Measurements from ENCODE around the gene LRRC57. TPM values are rescaled to one million over a fixed set of nuclear protein-coding genes. Genes with fewer than 3 reads are reported as not detected.

Gene LRRC57
- total RNA-seq: 10 to 100 TPM; 23.8 to 28.0 TPM
- total RNA-seq: 20.2 to 21.1 reads per million in 2 donors

DNA sequence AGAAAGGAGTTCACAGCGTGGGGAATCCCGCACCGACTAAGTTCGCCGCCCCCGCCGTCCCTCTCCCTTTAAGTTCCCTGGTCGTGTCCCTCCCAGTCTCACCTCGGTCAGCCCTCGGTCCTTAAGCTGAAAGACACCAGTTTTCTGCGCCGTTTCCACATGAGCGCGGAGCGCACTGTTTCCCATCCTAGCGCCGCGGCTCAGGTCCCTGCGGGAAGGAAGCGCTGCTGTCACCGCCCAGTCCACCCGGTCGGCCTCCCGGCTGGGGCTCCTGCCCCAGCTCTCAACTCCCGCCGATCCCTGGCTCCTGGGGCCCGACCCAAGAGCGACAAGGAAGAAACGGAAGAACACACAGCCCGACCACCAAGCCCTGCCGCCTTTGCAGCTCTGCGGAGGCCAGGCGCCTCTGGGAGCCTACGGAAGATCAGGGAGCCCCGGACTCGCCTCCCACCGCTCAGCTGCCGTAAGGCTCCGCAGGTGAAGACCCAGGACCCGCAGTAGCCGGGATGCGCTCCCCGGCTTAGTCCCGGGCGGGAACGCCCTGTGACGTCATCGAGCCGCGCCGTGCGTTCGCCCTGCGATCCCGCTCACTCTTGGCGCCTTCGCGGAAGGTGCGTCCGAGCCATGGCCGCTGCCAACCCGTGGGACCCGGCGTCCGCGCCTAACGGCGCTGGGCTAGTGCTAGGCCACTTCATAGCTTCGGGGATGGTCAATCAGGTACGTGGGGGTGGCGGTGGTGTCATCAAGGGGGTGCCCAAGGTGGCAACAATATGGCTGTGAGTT, at the start of gene LRRC57, which contains the start of gene HAUS2:
Gene LRRC57, minus strand, starts transcription at position 545 of the 783 bp plus-strand sequence. Its CDS starts 359 bp downstream, at position 186.
Gene HAUS2, plus strand, starts transcription at position 590 of the 783 bp plus-strand sequence. Its CDS starts 35 bp downstream, at position 625.
- no peaks in the 10 kb centered on the region for H3K9me3 ChIP-seq (ENCODE audit: control insufficient read depth, low read length, poor library complexity, severe bottlenecking)
- Mint-ChIP-seq H3K4me3 (peak within 1 kb of the TSS; percentile 98), H3K36me3 (ENCODE audit: low read depth) (peaks cover 7% of the 10 kb centered on the region), H3K27me3 (no peaks in the 10 kb centered on the region), H3K27ac (peak within 1 kb of the TSS; percentile 99), H3K4me1 (peaks cover 37% of the 10 kb centered on the region)
- DNase-seq: peak; percentile 77 to 82 (median 78)
- ATAC-seq: peak; percentile 87

DNA sequence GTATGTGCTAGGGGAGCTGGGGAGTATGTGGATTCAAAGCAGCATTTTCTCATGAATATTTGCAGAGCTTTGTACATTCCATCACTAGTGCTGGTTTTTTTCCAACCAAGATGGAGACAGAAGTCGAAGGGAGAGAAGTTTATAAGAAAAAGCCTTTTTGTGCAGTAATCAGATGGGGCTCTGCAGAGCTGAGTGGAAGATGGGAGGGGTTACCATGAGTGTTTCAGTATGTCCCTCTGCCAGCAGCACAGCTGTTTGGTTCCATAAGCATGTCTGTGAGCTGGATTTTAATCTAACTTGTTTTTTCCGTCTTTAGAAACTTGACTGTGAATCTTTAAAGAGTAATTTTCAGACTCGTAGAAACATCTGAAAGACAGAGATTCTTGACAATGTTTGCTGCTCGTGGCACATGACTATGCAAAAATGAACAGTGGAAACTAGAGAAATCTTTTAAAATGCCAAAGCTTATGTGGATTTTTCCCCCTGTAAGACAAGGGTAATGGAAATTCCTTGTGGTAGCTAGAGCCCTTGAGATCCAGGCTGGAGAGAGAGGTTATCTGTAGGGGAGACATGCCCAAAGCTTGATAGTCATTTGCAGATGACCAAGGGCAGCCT, 47.1 kb upstream of the LRRC57 start:
- Mint-ChIP-seq H3K36me3 (ENCODE audit: low read depth) (peaks cover 6% of the 10 kb centered on the region), H3K4me1 (peaks cover 10% of the 10 kb centered on the region), H3K4me3 (no peak overlapping the region), H3K27ac (no peak overlapping the region), H3K27me3 (no peaks in the 10 kb centered on the region)
- DNase-seq: no peak
- no peak for ATAC-seq
- H3K9me3 ChIP-seq (ENCODE audit: control insufficient read depth, low read length, poor library complexity, severe bottlenecking): no peaks in the 10 kb centered on the region

DNA sequence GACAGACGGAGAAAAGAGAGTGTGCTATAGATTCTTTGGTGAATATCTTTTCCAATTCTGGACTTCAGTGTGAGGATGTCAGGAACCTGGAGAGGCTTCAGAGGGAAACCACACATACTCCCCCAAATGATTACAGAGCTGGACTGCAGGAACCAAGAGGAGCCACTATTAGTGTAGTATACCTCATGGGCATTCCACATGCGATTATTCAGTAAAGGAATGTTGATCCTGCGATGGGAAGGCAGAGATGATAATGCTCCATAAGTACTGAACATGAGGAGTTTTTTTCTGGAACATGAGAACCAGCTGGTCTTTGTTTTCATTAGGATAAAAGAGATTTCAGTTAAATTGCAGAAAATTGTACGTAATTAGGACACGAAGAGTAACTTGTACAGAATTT, 45.5 kb upstream of the LRRC57 start:
- H3K9me3 ChIP-seq (ENCODE audit: control insufficient read depth, low read length, poor library complexity, severe bottlenecking): no peaks in the 10 kb centered on the region
- Mint-ChIP-seq H3K27me3 (no peaks in the 10 kb centered on the region), H3K27ac (no peak overlapping the region), H3K36me3 (ENCODE audit: low read depth) (peaks cover 6% of the 10 kb centered on the region), H3K4me1 (peaks cover 5% of the 10 kb centered on the region), H3K4me3 (no peak overlapping the region)
- DNase-seq (no peak), ATAC-seq (no peak)

DNA sequence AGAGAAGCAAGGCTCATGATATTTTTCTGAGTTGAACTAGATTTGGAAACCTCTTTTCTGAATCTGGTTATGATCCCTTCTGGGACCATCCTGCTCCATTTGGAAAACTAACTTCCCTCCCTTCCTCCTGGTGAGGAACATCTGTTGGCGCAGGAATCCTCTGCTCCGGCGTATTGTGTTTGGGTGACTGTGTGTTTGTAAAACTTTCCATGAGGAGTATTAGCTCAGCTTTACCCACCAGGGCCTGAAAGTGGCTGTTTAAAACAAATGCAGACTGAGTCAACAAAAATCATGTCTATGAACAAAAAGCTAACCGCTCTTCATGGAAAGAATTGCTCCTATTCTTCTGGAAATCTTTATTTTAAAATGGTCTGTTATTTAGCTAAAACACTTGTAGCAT, 44.5 kb upstream of the LRRC57 start:
- no peak for ATAC-seq
- no peaks in the 10 kb centered on the region for H3K9me3 ChIP-seq (ENCODE audit: control insufficient read depth, low read length, poor library complexity, severe bottlenecking)
- Mint-ChIP-seq H3K4me3 (no peak overlapping the region), H3K4me1 (peaks cover 7% of the 10 kb centered on the region), H3K27me3 (no peaks in the 10 kb centered on the region), H3K27ac (no peak overlapping the region), H3K36me3 (ENCODE audit: low read depth) (peaks cover 9% of the 10 kb centered on the region)
- no peak for DNase-seq

DNA sequence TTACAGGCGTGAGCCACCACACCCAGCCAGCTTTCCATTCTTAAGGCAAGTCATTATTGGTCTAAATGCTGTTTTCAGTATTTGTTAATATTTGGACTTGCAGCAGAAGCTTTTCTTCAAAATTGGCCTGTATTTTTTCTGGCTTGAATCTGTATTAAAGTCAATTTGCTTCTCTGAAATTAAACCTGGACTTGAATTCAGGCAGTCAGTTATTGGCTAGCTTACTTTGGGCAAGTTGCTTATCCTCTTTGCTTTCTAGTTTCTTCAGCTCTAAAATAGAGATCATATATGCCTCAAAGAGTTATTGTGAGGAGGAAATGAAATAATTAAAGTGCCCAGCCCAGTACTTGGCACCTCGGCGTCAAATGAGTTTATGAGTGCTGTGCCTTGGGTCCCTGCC, 44.1 kb upstream of the LRRC57 start:
- H3K27me3 Mint-ChIP-seq: no peaks in the 10 kb centered on the region
- H3K36me3 Mint-ChIP-seq (ENCODE audit: low read depth): peaks cover 12% of the 10 kb centered on the region
- ATAC-seq (no peak), DNase-seq (no peak)
- peaks cover 10% of the 10 kb centered on the region for H3K4me1 Mint-ChIP-seq
- peak overlapping the region; percentile 9 for H3K27ac Mint-ChIP-seq
- no peak overlapping the region for H3K4me3 Mint-ChIP-seq
- H3K9me3 ChIP-seq (ENCODE audit: control insufficient read depth, low read length, poor library complexity, severe bottlenecking): no peaks in the 10 kb centered on the region

GRCh38 chr15:42591238-42591934, 42.8 kb upstream of the LRRC57 start:
- no peaks in the 10 kb centered on the region for H3K9me3 ChIP-seq (ENCODE audit: control insufficient read depth, low read length, poor library complexity, severe bottlenecking)
- H3K4me1 Mint-ChIP-seq: peaks cover 10% of the 10 kb centered on the region
- H3K4me3 Mint-ChIP-seq: no peak overlapping the region
- no peak overlapping the region for H3K27ac Mint-ChIP-seq
- H3K27me3 Mint-ChIP-seq: no peaks in the 10 kb centered on the region
- DNase-seq (no peak), ATAC-seq (no peak)
- H3K36me3 Mint-ChIP-seq (ENCODE audit: low read depth): peaks cover 12% of the 10 kb centered on the region

- H3K9me3 ChIP-seq (ENCODE audit: control insufficient read depth, low read length, poor library complexity, severe bottlenecking): no peaks in the 10 kb centered on the region
- Mint-ChIP-seq H3K27ac (no peak overlapping the region), H3K27me3 (no peaks in the 10 kb centered on the region), H3K4me1 (peaks cover 10% of the 10 kb centered on the region), H3K4me3 (no peak overlapping the region), H3K36me3 (ENCODE audit: low read depth) (peaks cover 12% of the 10 kb centered on the region)
- DNase-seq (no peak), ATAC-seq (no peak)
Measured at GRCh38 chr15:42590619-42591237, 42.1 kb upstream of the LRRC57 start.

DNA sequence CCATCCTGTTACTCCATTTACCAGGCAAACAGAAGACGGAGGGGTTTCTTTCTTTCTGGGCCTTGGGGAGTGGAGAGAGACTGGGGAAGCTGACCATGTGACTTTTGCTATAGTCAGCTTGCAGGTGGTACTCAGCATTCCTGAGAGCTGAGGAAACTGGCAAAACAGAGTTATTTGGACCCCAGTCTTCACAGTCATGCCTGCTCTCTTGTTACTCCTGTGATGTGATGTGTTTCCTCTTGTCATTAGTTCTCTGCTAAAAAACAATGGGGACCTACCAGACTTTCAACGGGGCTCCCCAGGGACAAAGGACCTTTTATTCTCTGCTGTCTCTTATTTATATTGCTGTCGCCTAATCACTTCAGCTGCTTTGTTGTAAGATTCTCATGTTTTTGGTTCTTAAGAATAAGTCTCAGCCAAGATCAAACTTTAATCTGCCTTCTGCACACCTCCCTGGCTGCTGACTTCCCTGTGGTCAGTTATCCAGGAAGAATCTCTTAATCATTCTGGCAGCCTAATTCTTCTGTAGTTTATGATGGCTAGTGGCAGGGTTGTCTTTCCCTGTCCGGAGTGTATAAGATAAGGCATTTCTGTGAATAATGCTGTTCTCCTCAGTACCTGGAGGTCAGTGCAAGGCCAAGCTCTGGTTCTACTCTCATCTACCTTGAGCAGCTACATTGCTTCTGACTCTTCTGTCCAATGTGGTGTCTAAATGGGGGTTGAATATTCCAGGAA, 35.6 kb upstream of the LRRC57 start:
- Mint-ChIP-seq H3K27me3 (peaks cover 4% of the 10 kb centered on the region), H3K27ac (peak overlapping the region; percentile 43), H3K36me3 (ENCODE audit: low read depth) (peaks cover 9% of the 10 kb centered on the region), H3K4me1 (peaks cover 20% of the 10 kb centered on the region), H3K4me3 (no peak overlapping the region)
- DNase-seq (no peak), ATAC-seq (no peak)
- no peaks in the 10 kb centered on the region for H3K9me3 ChIP-seq (ENCODE audit: control insufficient read depth, low read length, poor library complexity, severe bottlenecking)

- Mint-ChIP-seq H3K27ac (peak overlapping the region; percentile 91), H3K4me3 (no peak overlapping the region), H3K27me3 (peaks cover 10% of the 10 kb centered on the region), H3K36me3 (ENCODE audit: low read depth) (peaks cover 3% of the 10 kb centered on the region), H3K4me1 (peaks cover 15% of the 10 kb centered on the region)
- DNase-seq (no peak), ATAC-seq (no peak)
- H3K9me3 ChIP-seq (ENCODE audit: control insufficient read depth, low read length, poor library complexity, severe bottlenecking): no peaks in the 10 kb centered on the region
Measured at GRCh38 chr15:42582569-42583375, 34.2 kb upstream of the LRRC57 start.

GRCh38 chr15:42581272-42581730, 32.7 kb upstream of the LRRC57 start:
- H3K9me3 ChIP-seq (ENCODE audit: control insufficient read depth, low read length, poor library complexity, severe bottlenecking): no peaks in the 10 kb centered on the region
- peaks cover 10% of the 10 kb centered on the region for H3K27me3 Mint-ChIP-seq
- H3K4me3 Mint-ChIP-seq: peak overlapping the region; percentile 95
- DNase-seq: peak; percentile 62 to 66 (median 66)
- peaks cover 3% of the 10 kb centered on the region for H3K36me3 Mint-ChIP-seq (ENCODE audit: low read depth)
- H3K27ac Mint-ChIP-seq: peak overlapping the region; percentile 91
- peaks cover 19% of the 10 kb centered on the region for H3K4me1 Mint-ChIP-seq
- ATAC-seq: peak; percentile 98

GRCh38 chr15:42578984-42579537, 30.5 kb upstream of the LRRC57 start:
- no peak overlapping the region for H3K27ac Mint-ChIP-seq
- DNase-seq: no peak
- peaks cover 22% of the 10 kb centered on the region for H3K4me1 Mint-ChIP-seq

More at GRCh38 chr15:42578984-42579537, 30.5 kb upstream of the LRRC57 start:
- ATAC-seq: no peak
- Mint-ChIP-seq H3K4me3 (no peak overlapping the region), H3K27me3 (peaks cover 10% of the 10 kb centered on the region), H3K36me3 (ENCODE audit: low read depth) (peaks cover 3% of the 10 kb centered on the region)
- no peaks in the 10 kb centered on the region for H3K9me3 ChIP-seq (ENCODE audit: control insufficient read depth, low read length, poor library complexity, severe bottlenecking)

All from T-helper 17 cell (primary cell).